Pancreas (tissue), 10 donors: ENCODE results near the gene OR51T1. TPM values are rescaled to one million over a fixed set of nuclear protein-coding genes. Genes with fewer than 3 reads are reported as not detected.

Source experiments
- ATAC-seq, 4 donors: fragments of 200-7000 bp; cut with Tn5 transposase; one replicate each; pipeline versions ENCODE4 v1.8.0 to v1.9.1; 2020; ENCODE audit warnings: mild to moderate bottlenecking in 4 of 4, moderate library complexity in 4 of 4
- DNase-seq, 6 donors: peaks; one replicate each; pipeline ENCODE4 v3.0.0-alpha.2; 2020
- FAIRE-seq: peaks from 2 replicates; lab custom pipeline; 2012; peaks lifted over from hg19 to GRCh38; lab: Jason Lieb, UNC
- H3K27ac ChIP-seq, 4 donors: fragments of 200-600 bp; sonication (generic); 1 replicate in 3 of 4; 2 replicates in 1 of 4; pipeline versions ENCODE4 v1.5.0 to v1.8.0; 2020
- H3K27me3 ChIP-seq, 4 donors: fragments of 200-600 bp; one replicate each; pipeline ENCODE4 v1.8.0; 2021
- H3K36me3 ChIP-seq, 3 donors: fragments of 200-600 bp; sonication (generic) in 1 of 3; one replicate each; pipeline versions ENCODE4 v1.5.0 to v1.8.0; 2020 to 2021
- H3K4me1 ChIP-seq, 3 donors: fragments of 200-600 bp; one replicate each; pipeline ENCODE4 v1.8.0; 2021
- H3K4me3 ChIP-seq, 4 donors: fragments of 200-600 bp; sonication (generic) in 2 of 4; one replicate each; pipeline versions ENCODE4 v1.5.0 to v1.8.0; 2020 to 2021
- H3K9me3 ChIP-seq, 4 donors: fragments of 200-600 bp; one replicate each; pipeline ENCODE4 v1.8.0; 2021
- WGBS, 2 donors: extraction: QIAGEN DNeasy Blood & Tissue Kit; methylation state at CpG; one replicate each; pipeline ENCODE4 v1.1.7; 2013; 5-methylcytosine and 5-hydroxymethylcytosine counted together
- intact Hi-C, 3 donors: fragments of 100-400 bp; cut with DNase I; formaldehyde crosslinking; loops; one replicate each; pipeline versions ENCODE4 v1.11.1 to v1.14.2; 2022
- polyA plus RNA-seq, 2 donors: library from polyadenylated mRNA; stranded (reverse); fragments of 200-250 nt; gene quantifications; one replicate each; pipeline ENCODE4 v1.2.3, GENCODE V29; 2013
- total RNA-seq, 6 donors: library from RNA; stranded (reverse); fragmentation: NEBNext Ultra II Directional in 4 of 6; extraction: Animal tissue kit (Norgen Biotek cat#: 25700) in 4 of 6; gene quantifications; one replicate each; pipeline versions ENCODE4 v1.2.1 to v1.2.4, GENCODE V29; 2021 to 2023
- TF ChIP-seq, protein P1 (sequence below), 4 donors: fragments of 200-600 bp; sonication (generic) in 3 of 4; IDR thresholded peaks; one replicate each; pipeline versions ENCODE4 v1.5.0 to v1.8.0; 2021; ENCODE audit warnings: antibody characterized with exemption in 4 of 4
- donor health status: healthy with polysubstance abuse.
- donor health status: DM: no; HTN: no; CAD: no; lungs with moderate emphysema.
- donor health status: DM: no; HTN: no; CAD: no.
- donor health status: control.
- donor health status: control.
- donor health status: Bipolar disorder and iron deficiency.
- donor health status: DM: yes; HTN: yes; CAD: no.
- donor health status: DM: no; HTN: no; CAD: no.
- donor health status: DM: no; HTN: no; CAD: no.
- donor health status: DM: yes; HTN: yes; CAD: no.

Gene OR51T1
- total and polyA plus RNA-seq, 8 donors = not detected

DNA sequence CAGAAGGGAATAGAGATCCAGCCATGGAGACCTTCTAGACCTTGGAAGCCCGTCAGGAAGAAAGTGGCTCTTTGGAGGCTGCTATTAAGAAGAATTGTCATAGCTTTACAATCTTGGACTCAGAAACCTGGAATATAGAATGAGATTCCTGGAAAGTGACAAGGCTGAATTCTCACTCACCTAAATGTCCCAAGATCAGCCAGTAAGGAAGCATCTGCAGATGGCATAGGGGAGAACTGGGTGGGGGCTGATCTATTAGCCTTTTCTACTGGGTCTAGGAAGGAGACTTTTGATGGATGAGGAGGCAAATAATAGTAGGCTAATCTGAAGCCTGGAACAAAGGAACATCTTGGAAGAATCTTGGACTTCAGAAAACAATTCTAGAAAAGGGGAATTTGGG, 42.5 kb downstream of the OR51T1 start, which contains the start of gene OR51G1:
Gene OR51G1, minus strand, starts transcription at position 101 of the 400 bp plus-strand sequence. Its CDS starts 0 bp downstream, at position 101.
- ATAC-seq (no peak), FAIRE-seq (no peak), DNase-seq (no peak)
- Histone ChIP-seq H3K27ac (no peak within 1 kb of the TSS), H3K9me3 (no peaks in the 10 kb centered on the region), H3K27me3 (no peaks in the 10 kb centered on the region), H3K4me1 (no peaks in the 10 kb centered on the region), H3K36me3 (no peaks in the 10 kb centered on the region), H3K4me3 (no peak within 1 kb of the TSS)
- WGBS, 2 donors = 60 to 85% methylated on average over 1 of the region's 1 CpG
- intact Hi-C loops = no loop called here
- TF ChIP-seq, protein P1, sequence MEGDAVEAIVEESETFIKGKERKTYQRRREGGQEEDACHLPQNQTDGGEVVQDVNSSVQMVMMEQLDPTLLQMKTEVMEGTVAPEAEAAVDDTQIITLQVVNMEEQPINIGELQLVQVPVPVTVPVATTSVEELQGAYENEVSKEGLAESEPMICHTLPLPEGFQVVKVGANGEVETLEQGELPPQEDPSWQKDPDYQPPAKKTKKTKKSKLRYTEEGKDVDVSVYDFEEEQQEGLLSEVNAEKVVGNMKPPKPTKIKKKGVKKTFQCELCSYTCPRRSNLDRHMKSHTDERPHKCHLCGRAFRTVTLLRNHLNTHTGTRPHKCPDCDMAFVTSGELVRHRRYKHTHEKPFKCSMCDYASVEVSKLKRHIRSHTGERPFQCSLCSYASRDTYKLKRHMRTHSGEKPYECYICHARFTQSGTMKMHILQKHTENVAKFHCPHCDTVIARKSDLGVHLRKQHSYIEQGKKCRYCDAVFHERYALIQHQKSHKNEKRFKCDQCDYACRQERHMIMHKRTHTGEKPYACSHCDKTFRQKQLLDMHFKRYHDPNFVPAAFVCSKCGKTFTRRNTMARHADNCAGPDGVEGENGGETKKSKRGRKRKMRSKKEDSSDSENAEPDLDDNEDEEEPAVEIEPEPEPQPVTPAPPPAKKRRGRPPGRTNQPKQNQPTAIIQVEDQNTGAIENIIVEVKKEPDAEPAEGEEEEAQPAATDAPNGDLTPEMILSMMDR (IDR thresholded peaks at IDR 0.05) = no peak

DNA sequence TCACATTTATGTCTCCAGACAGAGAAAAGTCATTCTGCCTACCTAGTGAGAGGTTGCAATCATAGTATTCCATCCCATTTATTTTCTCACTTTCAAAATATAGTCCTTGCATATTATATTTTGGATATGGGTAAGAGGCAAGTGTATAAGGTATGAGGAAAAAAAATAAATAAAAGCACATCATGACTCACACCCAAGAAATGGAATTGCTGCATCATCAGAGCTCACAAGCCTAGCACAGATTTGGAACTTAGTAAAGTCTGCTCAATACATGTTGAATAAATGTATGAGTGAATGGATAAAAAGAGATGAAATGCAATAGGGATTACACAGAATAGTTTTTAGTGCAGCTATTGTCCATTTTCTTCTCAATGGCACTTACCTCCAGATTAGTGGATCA, 44.9 kb downstream of the OR51T1 start:
- intact Hi-C loops = no loop called here
- Histone ChIP-seq H3K4me3 (no peak overlapping the region), H3K27ac (no peak overlapping the region), H3K9me3 (no peaks in the 10 kb centered on the region), H3K4me1 (no peaks in the 10 kb centered on the region), H3K27me3 (no peaks in the 10 kb centered on the region), H3K36me3 (no peaks in the 10 kb centered on the region)
- ATAC-seq = no peak
- TF ChIP-seq, protein P1 (IDR thresholded peaks at IDR 0.05) = no peak
- DNase-seq = no peak
- FAIRE-seq = no peak

Other genes starting within 250 kb of the OR51T1 start
- gene OR51D1, start 244.4 kb upstream of the OR51T1 start, total RNA-seq = not detected
- not detected for gene OR51D1, start 244.4 kb upstream of the OR51T1 start, polyA plus RNA-seq
- under 1 TPM in 2 of 6 donors, not detected in 4; 0.06 to 0.12 TPM for gene OR51E1, start 237.9 kb upstream of the OR51T1 start, total RNA-seq
- under 1 TPM; 0.07 to 0.23 TPM for gene OR51E1, start 237.9 kb upstream of the OR51T1 start, polyA plus RNA-seq
- under 1 TPM in 1 of 6 donors, not detected in 5; 0.16 TPM for gene OR51E2, start 184.0 kb upstream of the OR51T1 start, total RNA-seq
- under 1 TPM in 1 of 2 donors, not detected in 1; 0.09 TPM for gene OR51E2, start 184.0 kb upstream of the OR51T1 start, polyA plus RNA-seq
- gene MMP26, start 177.1 kb upstream of the OR51T1 start, total RNA-seq = not detected
- gene MMP26, start 177.1 kb upstream of the OR51T1 start, polyA plus RNA-seq = under 1 TPM in 1 of 2 donors, not detected in 1; 0.16 TPM
- gene OR51F1, start 112.0 kb upstream of the OR51T1 start, total RNA-seq = not detected
- gene OR51F1, start 112.0 kb upstream of the OR51T1 start, polyA plus RNA-seq = not detected
- gene OR52R1, start 77.5 kb upstream of the OR51T1 start, total RNA-seq = not detected
- gene OR52R1, start 77.5 kb upstream of the OR51T1 start, polyA plus RNA-seq = not detected
- gene OR51F2, start 60.6 kb upstream of the OR51T1 start, total RNA-seq = not detected
- gene OR51F2, start 60.6 kb upstream of the OR51T1 start, polyA plus RNA-seq = not detected
- not detected for gene OR51S1, start 32.7 kb upstream of the OR51T1 start, total RNA-seq
- gene OR51S1, start 32.7 kb upstream of the OR51T1 start, polyA plus RNA-seq = not detected
- gene OR51A7, start 21.9 kb downstream of the OR51T1 start, total RNA-seq = not detected
- not detected for gene OR51A7, start 21.9 kb downstream of the OR51T1 start, polyA plus RNA-seq
- not detected for gene OR51G2, start 37.5 kb downstream of the OR51T1 start, total RNA-seq
- gene OR51G2, start 37.5 kb downstream of the OR51T1 start, polyA plus RNA-seq = not detected
- not detected for gene OR51G1, start 42.4 kb downstream of the OR51T1 start, total RNA-seq
- not detected for gene OR51G1, start 42.4 kb downstream of the OR51T1 start, polyA plus RNA-seq
- gene OR51A4, start 65.7 kb downstream of the OR51T1 start, total RNA-seq = not detected
- gene OR51A4, start 65.7 kb downstream of the OR51T1 start, polyA plus RNA-seq = not detected
- gene OR51A2, start 73.8 kb downstream of the OR51T1 start, total RNA-seq = not detected
- gene OR51A2, start 73.8 kb downstream of the OR51T1 start, polyA plus RNA-seq = not detected
- gene OR51L1, start 113.0 kb downstream of the OR51T1 start, total RNA-seq = not detected
- gene OR51L1, start 113.0 kb downstream of the OR51T1 start, polyA plus RNA-seq = not detected
- gene OR52J3, start 164.6 kb downstream of the OR51T1 start, total RNA-seq = not detected
- gene OR52J3, start 164.6 kb downstream of the OR51T1 start, polyA plus RNA-seq = not detected
- not detected for gene OR52E2, start 177.7 kb downstream of the OR51T1 start, total RNA-seq
- gene OR52E2, start 177.7 kb downstream of the OR51T1 start, polyA plus RNA-seq = not detected
- gene OR52E1, start 187.7 kb downstream of the OR51T1 start, total RNA-seq = not detected
- not detected for gene OR52E1, start 187.7 kb downstream of the OR51T1 start, polyA plus RNA-seq